IMR-90 (cell line): Measurements from ENCODE around the gene CMTM8. TPM values are rescaled to one million over a fixed set of nuclear protein-coding genes. Genes with fewer than 3 reads are reported as not detected.

Experiments used
- ATAC-seq: fragments of 200-7000 bp; cut with Tn5 transposase; 2 replicates; pipeline ENCODE4 v1.9.1; 2020; ENCODE audit warnings: low read depth, mild to moderate bottlenecking, moderate library complexity
- BruUV-seq: library from RNA; stranded (reverse); fragments of 400-500 nt; replicated peaks from 2 replicates; lab custom pipeline; 2021; lab: Mats Ljungman, UMichigan
- CTCF ChIA-PET: fragments of 300-600 bp; formaldehyde crosslinking; extraction: SDS; loops from one replicate; lab custom pipeline; 2021; ENCODE audit warnings: antibody characterized with exemption; lab: Yijun Ruan, JAX
- POLR2A ChIA-PET: fragments of 300-600 bp; sonication (Branson Sonifier 250); formaldehyde crosslinking; loops from one replicate; lab custom pipeline; 2022; ENCODE audit warnings: antibody characterized with exemption; ENCODE audit not compliant: unreplicated experiment; lab: Charles Lee
- DNase-seq: peaks from one replicate; pipeline ENCODE4 v3.0.0; 2013
- H2AFZ ChIP-seq: replicated peaks from 2 replicates; pipeline ENCODE3; 2013; ENCODE audit warnings: low read length, mild to moderate bottlenecking; ENCODE audit not compliant: poor library complexity
- H2AK5ac ChIP-seq: 2 replicates; pipeline ENCODE4 v1.6.1; 2013; ENCODE audit warnings: low read depth, low read length, inconsistent platforms
- H2AK9ac ChIP-seq: replicated peaks from 2 replicates; pipeline ENCODE3; 2013; ENCODE audit warnings: mild to moderate bottlenecking, low read depth, low read length, moderate library complexity; ENCODE audit not compliant: poor library complexity
- H2BK120ac ChIP-seq: 2 replicates; pipeline ENCODE4 v1.6.1; 2013; ENCODE audit warnings: low read depth, low read length, inconsistent platforms
- H2BK15ac ChIP-seq: 3 replicates; pipeline ENCODE4 v1.6.1; 2013; ENCODE audit warnings: low read depth, low read length, inconsistent platforms
- H2BK20ac ChIP-seq: 2 replicates; pipeline ENCODE4 v1.6.1; 2013; ENCODE audit warnings: low read depth, mild to moderate bottlenecking, inconsistent platforms, low read length, moderate library complexity
- H2BK5ac ChIP-seq: 2 replicates; pipeline ENCODE4 v1.6.1; 2013; ENCODE audit warnings: mild to moderate bottlenecking, low read depth, low read length, inconsistent platforms; ENCODE audit not compliant: poor library complexity, severe bottlenecking
- H3K14ac ChIP-seq: replicated peaks from 2 replicates; pipeline ENCODE4 v1.6.1; 2013; ENCODE audit warnings: low read depth, low read length, inconsistent platforms
- H3K18ac ChIP-seq: 2 replicates; pipeline ENCODE4 v1.6.1; 2013; ENCODE audit warnings: low read depth, low read length, control low read depth
- H3K23ac ChIP-seq: 2 replicates; pipeline ENCODE4 v1.6.1; 2013; ENCODE audit warnings: low read depth, low read length, inconsistent platforms
- H3K27ac ChIP-seq: 2 replicates; pipeline ENCODE4 v1.5.1; 2013; ENCODE audit warnings: mild to moderate bottlenecking, control low read depth, low read length; ENCODE audit not compliant: insufficient read depth
- H3K27me3 ChIP-seq: 2 replicates; pipeline ENCODE4 v1.6.1; 2013; ENCODE audit warnings: low read length; ENCODE audit not compliant: control insufficient read depth, insufficient read depth
- H3K36me3 ChIP-seq: 2 replicates; pipeline ENCODE4 v1.6.1; 2013; ENCODE audit warnings: low read length, mixed read lengths; ENCODE audit not compliant: control insufficient read depth, insufficient read depth
- H3K4ac ChIP-seq: 2 replicates; pipeline ENCODE4 v1.6.1; 2013; ENCODE audit warnings: low read depth, low read length, inconsistent platforms
- H3K4me1 ChIP-seq: 2 replicates; pipeline ENCODE4 v1.6.1; 2013; ENCODE audit warnings: low read length, mixed read lengths; ENCODE audit not compliant: control insufficient read depth, insufficient read depth
- H3K4me2 ChIP-seq: 2 replicates; pipeline ENCODE4 v1.6.1; 2013; ENCODE audit warnings: low read depth, mild to moderate bottlenecking, control low read depth, low read length, moderate library complexity
- H3K4me3 ChIP-seq: 2 replicates; pipeline ENCODE4 v1.5.1; 2013; ENCODE audit warnings: low read depth, mild to moderate bottlenecking, control low read depth, low read length, moderate library complexity; ENCODE audit not compliant: insufficient read depth
- H3K56ac ChIP-seq: 2 replicates; pipeline ENCODE4 v1.6.1; 2013; ENCODE audit warnings: low read length, inconsistent platforms; ENCODE audit not compliant: insufficient read depth; ENCODE audit errors: extremely low read depth
- H3K79me1 ChIP-seq, 2 experiments: 2 replicates each; pipeline ENCODE4 v1.6.1; 2013; ENCODE audit warnings: low read length in 2 of 2, inconsistent platforms in 1 of 2, low read depth in 1 of 2
- H3K9ac ChIP-seq: 2 replicates; pipeline ENCODE4 v1.6.1; 2013; ENCODE audit warnings: low read depth, low read length, control low read depth
- H3K9me1 ChIP-seq: 2 replicates; pipeline ENCODE4 v1.6.1; 2013; ENCODE audit warnings: low read length, inconsistent platforms; ENCODE audit not compliant: insufficient read depth
- H3K9me3 ChIP-seq: 2 replicates; pipeline ENCODE4 v1.6.1; 2013; ENCODE audit warnings: low read length; ENCODE audit not compliant: control insufficient read depth, insufficient read depth
- H4K20me1 ChIP-seq: 2 replicates; pipeline ENCODE4 v1.6.1; 2013; ENCODE audit warnings: low read length, inconsistent platforms; ENCODE audit not compliant: insufficient read depth
- H4K5ac ChIP-seq: 2 replicates; pipeline ENCODE4 v1.6.1; 2013; ENCODE audit warnings: mild to moderate bottlenecking, low read depth, low read length, control low read depth
- H4K8ac ChIP-seq, 2 experiments: 2 replicates each; pipeline ENCODE4 v1.6.1; 2013; ENCODE audit warnings: low read depth in 2 of 2, low read length in 2 of 2, control low read depth in 1 of 2, inconsistent platforms in 1 of 2
- H4K91ac ChIP-seq: 2 replicates; pipeline ENCODE4 v1.6.1; 2013; ENCODE audit warnings: low read depth, low read length, inconsistent platforms; ENCODE audit not compliant: insufficient read depth
- BHLHE40 ChIP-seq: fragments of 150-350 bp; IDR thresholded peaks from 2 replicates; pipeline ENCODE4 v1.6.1; 2016; ENCODE audit warnings: mild to moderate bottlenecking, low read depth, low read length
- MXI1 ChIP-seq: IDR thresholded peaks from 2 replicates; pipeline ENCODE4 v1.6.1; 2012; ENCODE audit warnings: low read depth, mild to moderate bottlenecking, low read length, moderate library complexity, borderline replicate concordance
- RAD21 ChIP-seq: IDR thresholded peaks from 2 replicates; pipeline ENCODE4 v1.6.1; 2012; ENCODE audit warnings: low read length, improper control_type of control experiment
- RFX5 ChIP-seq: IDR thresholded peaks from 2 replicates; pipeline ENCODE4 v1.8.0; 2012; ENCODE audit warnings: low read depth, mild to moderate bottlenecking, low read length, moderate library complexity
- SMC3 ChIP-seq: fragments of 150-350 bp; IDR thresholded peaks from 2 replicates; pipeline ENCODE4 v1.6.1; 2016; ENCODE audit warnings: low read depth, mild to moderate bottlenecking, antibody characterized with exemption, low read length, moderate library complexity
- WGBS, 2 experiments: methylation state at CpG; one replicate each; pipeline versions ENCODE4 v1.1.5 to v1.1.7; 2013; ENCODE audit warnings: missing lambda C conversion rate in 2 of 2; ENCODE audit not compliant: insufficient read length in 1 of 2; ENCODE audit errors: extremely low coverage in 2 of 2; 5-methylcytosine and 5-hydroxymethylcytosine counted together
- dilution Hi-C: fragments of 300-500 bp; cut with HindIII; formaldehyde crosslinking; loops from one replicate; pipeline ENCODE4 v1.14.3; 2018; ENCODE audit warnings: low sequenced_read_pairs; ENCODE audit not compliant: unreplicated experiment
- in situ Hi-C: fragments of 300-500 bp; cut with MboI; formaldehyde crosslinking; loops from 3 replicates; pipeline ENCODE4 v1.14.3; 2019; ENCODE audit warnings: low sequenced_read_pairs, inconsistent platforms, mixed read lengths
- intact Hi-C: fragments of 100-400 bp; cut with micrococcal nuclease; formaldehyde crosslinking; loops from 2 replicates; pipeline ENCODE4 v1.10.0; 2022
- polyA plus RNA-seq, 3 experiments: library from polyadenylated mRNA; depleted of rRNA; stranded (reverse); fragments of >200 nt; gene quantifications; 2 replicates each; pipeline ENCODE4 v1.2.3, GENCODE V29; 2012; ENCODE audit warnings: low replicate concordance in 1 of 3
- total RNA-seq: library from RNA; depleted of rRNA; stranded (reverse); fragments of >200 nt; gene quantifications from 2 replicates; pipeline ENCODE4 v1.2.3, GENCODE V29; 2012
- TF ChIP-seq, protein P1 (sequence below): fragments of 150-350 bp; IDR thresholded peaks from 2 replicates; pipeline ENCODE4 v1.6.1; 2017; ENCODE audit warnings: mild to moderate bottlenecking, antibody characterized with exemption, low read length, low read depth

Gene CMTM8
- total and polyA plus RNA-seq, 2 of the 4 experiments (the other 2 are of a cell fraction) = 0.15 TPM; not detected in 1

DNA sequence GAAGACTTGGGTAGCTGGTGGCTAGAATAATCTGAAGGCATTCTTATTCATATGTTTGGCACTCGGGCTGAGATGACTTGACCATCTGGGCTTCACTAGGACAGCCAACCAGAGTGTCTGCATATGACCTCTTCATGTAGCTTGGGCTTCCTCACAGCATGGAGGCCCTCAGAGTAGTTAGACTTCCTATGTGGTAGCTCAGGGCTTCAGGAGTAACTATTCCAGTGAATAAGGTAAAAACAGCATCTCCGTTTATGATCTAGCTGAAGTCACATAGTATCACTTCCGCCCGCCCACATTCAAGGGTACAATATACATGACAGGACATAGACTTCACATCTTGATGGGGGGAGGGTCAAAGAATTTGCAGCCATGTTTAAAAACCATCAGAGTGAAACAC is 18.9 kb upstream of the CMTM8 start:
- Histone ChIP-seq H3K79me1 (no peaks in the 10 kb centered on the region), H3K4me1 (no peaks in the 10 kb centered on the region), H2BK120ac (no peak overlapping the region), H3K9me3 (peaks cover 3% of the 10 kb centered on the region; the same call in 1 of the 2 replicates), H2BK15ac (no peak overlapping the region), H3K27ac (no peak overlapping the region), H4K5ac (no peak overlapping the region), H3K27me3 (no peaks in the 10 kb centered on the region; the same call in none of the 2 replicates), H3K4me2 (no peak overlapping the region), H3K23ac (no peak overlapping the region), H2BK5ac (no peak overlapping the region), H2AK9ac (no peak overlapping the region), H3K36me3 (no peaks in the 10 kb centered on the region), H2AK5ac (no peak overlapping the region), H3K56ac (no peak overlapping the region), H3K4me3 (no peak overlapping the region), H3K9me1 (no peaks in the 10 kb centered on the region), H4K91ac (no peak overlapping the region), H2BK20ac (no peak overlapping the region), H2AFZ (no peak overlapping the region), H3K14ac (no peak overlapping the region), H3K9ac (no peak overlapping the region), H4K20me1 (no peaks in the 10 kb centered on the region), H3K4ac (no peak overlapping the region), H4K8ac (no peak overlapping the region), H3K18ac (no peak overlapping the region)
- intact Hi-C loops (no loop called here), dilution Hi-C loops (no loop called here), in situ Hi-C loops (no loop called here)
- DNase-seq = no peak
- no peak for ATAC-seq
- no TSS peak for BruUV-seq
- TF ChIP-seq MXI1 (no peak), RAD21 (no peak), BHLHE40 (no peak), RFX5 (no peak), SMC3 (no peak)
- TF ChIP-seq, protein P1, sequence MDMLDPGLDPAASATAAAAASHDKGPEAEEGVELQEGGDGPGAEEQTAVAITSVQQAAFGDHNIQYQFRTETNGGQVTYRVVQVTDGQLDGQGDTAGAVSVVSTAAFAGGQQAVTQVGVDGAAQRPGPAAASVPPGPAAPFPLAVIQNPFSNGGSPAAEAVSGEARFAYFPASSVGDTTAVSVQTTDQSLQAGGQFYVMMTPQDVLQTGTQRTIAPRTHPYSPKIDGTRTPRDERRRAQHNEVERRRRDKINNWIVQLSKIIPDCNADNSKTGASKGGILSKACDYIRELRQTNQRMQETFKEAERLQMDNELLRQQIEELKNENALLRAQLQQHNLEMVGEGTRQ = no peak
- no CpG with 5 or more reads among the region's 4 CpGs for WGBS, 2 experiments
- CTCF ChIA-PET = no interaction called here
- POLR2A ChIA-PET = no interaction called here
